ENCODE measurements around the gene RABGAP1.

DNA sequence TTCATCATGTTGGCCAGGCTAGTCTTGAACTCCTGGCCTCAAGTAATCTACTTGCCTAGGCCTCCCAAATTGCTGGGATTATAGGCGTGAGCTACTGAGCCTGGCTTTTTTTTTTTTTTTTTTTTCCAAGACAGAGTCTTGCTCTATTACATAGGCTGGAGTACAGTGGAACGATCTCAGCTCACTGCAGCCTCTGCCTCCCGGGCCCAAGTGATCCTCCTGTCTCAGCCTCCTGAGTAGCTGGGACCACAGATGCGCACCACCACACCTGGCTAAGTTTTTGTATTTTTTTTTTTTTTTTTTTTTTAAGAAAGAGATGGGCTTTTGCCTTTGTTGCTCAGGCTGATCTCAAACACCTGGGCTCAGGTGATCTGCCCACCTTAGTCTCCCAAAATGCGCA lies 66.4 kb downstream of the RABGAP1 start:
- TF ChIP-seq, protein P1, sequence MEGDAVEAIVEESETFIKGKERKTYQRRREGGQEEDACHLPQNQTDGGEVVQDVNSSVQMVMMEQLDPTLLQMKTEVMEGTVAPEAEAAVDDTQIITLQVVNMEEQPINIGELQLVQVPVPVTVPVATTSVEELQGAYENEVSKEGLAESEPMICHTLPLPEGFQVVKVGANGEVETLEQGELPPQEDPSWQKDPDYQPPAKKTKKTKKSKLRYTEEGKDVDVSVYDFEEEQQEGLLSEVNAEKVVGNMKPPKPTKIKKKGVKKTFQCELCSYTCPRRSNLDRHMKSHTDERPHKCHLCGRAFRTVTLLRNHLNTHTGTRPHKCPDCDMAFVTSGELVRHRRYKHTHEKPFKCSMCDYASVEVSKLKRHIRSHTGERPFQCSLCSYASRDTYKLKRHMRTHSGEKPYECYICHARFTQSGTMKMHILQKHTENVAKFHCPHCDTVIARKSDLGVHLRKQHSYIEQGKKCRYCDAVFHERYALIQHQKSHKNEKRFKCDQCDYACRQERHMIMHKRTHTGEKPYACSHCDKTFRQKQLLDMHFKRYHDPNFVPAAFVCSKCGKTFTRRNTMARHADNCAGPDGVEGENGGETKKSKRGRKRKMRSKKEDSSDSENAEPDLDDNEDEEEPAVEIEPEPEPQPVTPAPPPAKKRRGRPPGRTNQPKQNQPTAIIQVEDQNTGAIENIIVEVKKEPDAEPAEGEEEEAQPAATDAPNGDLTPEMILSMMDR (IDR thresholded peaks at IDR 0.05) = no peak
- TF ChIP-seq POLR2AphosphoS5 (IDR thresholded peaks at IDR 0.05) = no peak
